OCI-LY1 (cell line): ENCODE data around the gene PCDHA1.

Source experiments
- EZH2 ChIP-seq: fragments of 200-600 bp; sonication (generic), shearing (Covaris generic); IDR thresholded peaks from 2 replicates; pipeline ENCODE4 v1.8.0; 2017; ENCODE audit warnings: borderline replicate concordance, mixed run types, mild to moderate bottlenecking, antibody characterized with exemption, low read length, moderate library complexity, mixed read lengths
- TF ChIP-seq, protein P1 (sequence below): fragments of 200-600 bp; sonication (generic), shearing (Covaris generic); IDR thresholded peaks from 2 replicates; pipeline ENCODE4 v1.5.1; 2017; ENCODE audit warnings: mild to moderate bottlenecking, antibody characterized with exemption, low read length, moderate library complexity, mixed read lengths

DNA sequence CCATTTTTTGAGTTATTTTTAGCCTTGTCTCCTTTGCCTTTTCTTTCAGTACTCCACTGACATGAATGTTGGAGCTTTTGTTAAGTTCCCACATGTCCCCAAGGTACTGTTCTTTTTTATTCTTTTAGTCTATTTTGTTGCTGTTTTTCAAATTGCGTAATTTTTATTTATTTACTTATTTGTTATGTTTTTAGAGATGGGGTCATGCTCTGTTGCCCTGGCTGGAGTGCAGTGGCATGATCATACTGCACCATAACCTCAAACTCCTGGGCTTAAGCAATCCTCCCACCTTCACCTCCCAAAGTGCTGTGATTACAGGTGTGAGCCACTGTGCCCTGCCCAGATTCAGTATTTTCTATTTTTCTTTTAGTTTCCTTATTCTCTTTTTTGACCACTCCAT is 5.4 kb upstream of the PCDHA1 start:
- TF ChIP-seq, protein P1, sequence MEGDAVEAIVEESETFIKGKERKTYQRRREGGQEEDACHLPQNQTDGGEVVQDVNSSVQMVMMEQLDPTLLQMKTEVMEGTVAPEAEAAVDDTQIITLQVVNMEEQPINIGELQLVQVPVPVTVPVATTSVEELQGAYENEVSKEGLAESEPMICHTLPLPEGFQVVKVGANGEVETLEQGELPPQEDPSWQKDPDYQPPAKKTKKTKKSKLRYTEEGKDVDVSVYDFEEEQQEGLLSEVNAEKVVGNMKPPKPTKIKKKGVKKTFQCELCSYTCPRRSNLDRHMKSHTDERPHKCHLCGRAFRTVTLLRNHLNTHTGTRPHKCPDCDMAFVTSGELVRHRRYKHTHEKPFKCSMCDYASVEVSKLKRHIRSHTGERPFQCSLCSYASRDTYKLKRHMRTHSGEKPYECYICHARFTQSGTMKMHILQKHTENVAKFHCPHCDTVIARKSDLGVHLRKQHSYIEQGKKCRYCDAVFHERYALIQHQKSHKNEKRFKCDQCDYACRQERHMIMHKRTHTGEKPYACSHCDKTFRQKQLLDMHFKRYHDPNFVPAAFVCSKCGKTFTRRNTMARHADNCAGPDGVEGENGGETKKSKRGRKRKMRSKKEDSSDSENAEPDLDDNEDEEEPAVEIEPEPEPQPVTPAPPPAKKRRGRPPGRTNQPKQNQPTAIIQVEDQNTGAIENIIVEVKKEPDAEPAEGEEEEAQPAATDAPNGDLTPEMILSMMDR: no peak
- no peak for TF ChIP-seq EZH2
